ENCODE data around the gene GPR35.

Gene GPR35

DNA sequence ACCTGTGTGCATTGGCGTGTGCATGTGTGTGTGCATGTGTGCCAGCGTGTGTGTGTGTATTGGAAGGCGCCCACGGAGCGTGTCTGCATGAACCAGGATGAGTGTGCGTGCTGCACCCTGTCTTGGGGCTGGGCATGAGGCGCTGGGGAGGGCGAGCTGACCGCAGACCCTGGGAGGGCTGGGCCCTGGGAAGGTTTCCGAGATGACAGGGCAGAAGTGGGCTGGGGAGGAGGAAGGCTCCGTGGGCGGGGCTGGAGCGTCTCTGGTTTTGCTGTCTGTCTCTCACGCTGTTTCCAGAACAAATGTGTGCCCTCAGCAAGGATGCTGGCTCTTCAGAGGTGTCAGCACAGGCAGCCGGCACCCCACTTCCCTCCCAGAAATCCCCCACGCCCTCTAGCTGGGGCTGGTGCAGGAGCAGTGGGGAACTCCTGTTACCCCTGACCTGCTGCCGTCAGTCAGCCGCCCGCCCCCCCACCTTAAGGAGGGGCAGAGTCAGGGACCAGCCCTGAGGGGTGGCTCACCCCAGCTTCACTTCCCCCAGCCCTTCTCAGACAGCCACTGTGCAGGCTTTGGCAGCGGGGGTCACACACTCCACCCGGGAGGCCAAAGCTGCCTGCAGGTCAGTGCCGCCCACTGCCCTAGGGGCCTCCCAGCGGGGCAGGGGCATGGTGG lies at the start of gene GPR35:
TSS of gene GPR35 (plus strand) at position 531 of the 672 bp plus-strand sequence. CDS start 4,473 bp downstream, outside the sequence.
- peak; percentile 73 for DNase-seq (ENCODE audit: low read depth)

GRCh38 chr2:240576036-240576435 lies 49.2 kb upstream of the GPR35 start:
- DNase-seq (ENCODE audit: low read depth), result no peak

DNA sequence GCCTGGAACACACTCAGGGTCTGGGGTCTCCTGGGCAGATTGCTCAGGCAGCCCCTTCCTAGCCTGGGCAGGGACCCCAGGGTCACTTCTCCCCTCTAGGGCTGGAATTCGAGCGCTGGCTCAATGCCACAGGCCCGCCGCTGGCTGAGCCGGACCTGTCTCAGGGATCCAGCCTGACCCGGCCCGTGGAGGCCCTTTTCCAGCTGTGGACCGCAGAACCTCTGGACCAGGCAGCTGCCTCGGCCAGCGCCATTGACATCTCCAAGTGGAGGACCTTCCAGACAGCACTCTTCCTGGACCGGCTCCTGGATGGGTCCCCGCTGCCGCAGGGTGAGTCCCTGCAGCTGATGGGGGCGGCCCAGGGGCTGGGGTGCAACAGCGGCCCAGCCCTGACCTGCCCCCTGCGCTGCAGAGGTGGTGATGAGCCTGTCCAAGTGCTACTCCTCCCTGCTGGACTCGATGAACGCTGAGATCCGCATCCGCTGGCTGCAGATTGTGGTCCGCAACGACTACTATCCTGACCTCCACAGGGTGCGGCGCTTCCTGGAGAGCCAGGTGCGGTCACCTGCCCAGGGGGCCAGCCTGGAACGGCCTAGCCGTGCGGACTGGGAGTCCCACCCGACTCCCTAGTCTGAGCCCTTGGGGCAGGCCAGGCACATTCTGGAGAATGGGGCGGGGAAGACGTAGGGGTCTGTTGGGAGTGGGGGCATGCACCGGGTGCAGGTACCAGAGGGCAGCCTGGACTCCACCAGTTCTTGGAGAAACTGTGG lies 48.7 kb upstream of the GPR35 start:
- no peak for DNase-seq (ENCODE audit: low read depth)

GRCh38 chr2:240577281-240578109 lies 47.8 kb upstream of the GPR35 start:
- DNase-seq (ENCODE audit: low read depth), result no peak

DNA sequence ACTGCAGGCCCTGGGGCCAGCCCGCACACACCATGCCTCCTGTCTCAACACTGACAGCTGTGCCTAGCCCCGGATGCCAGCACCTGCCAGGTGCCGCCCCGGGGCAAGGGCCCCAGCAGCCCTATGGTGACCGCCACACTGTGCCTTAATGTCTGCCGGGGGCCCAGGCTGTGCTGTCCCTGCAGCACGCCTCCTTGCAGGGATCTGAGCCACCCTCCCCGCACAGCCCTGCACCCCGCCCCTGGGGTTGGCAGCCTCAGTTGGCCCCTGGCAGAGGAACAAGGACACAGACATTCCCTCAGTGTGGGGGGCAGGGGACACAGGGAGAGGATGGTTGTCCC lies 47.2 kb upstream of the GPR35 start:
- DNase-seq (ENCODE audit: low read depth), result no peak

- DNase-seq (ENCODE audit: low read depth), result no peak
Observed at GRCh38 chr2:240578488-240578887, 46.8 kb upstream of the GPR35 start.

GRCh38 chr2:240579071-240579762 lies 46.1 kb upstream of the GPR35 start:
- no peak for DNase-seq (ENCODE audit: low read depth)

- DNase-seq (ENCODE audit: low read depth), result peak; percentile 92
Observed at GRCh38 chr2:240579771-240580614, 45.3 kb upstream of the GPR35 start.

DNA sequence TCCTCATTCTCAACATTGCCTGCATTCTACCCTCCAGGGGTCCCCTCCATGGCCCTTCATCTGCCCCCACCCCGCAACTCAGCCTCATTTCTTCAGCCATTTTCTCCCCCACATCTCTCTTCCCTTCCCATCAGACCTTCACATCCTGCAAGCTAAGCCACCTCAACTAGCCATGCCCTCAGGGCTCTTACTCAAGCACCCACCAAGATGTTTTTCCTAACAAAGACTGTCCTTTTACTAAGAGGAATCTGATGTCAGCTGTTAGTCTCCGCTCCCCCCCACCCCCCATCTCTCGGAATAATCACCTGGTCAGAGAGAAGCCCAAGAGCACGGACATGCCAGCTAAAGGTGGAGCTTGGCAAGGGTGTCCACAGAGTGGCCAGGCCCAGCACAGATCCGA lies 43.5 kb upstream of the GPR35 start:
- DNase-seq (ENCODE audit: low read depth), result peak; percentile 78

DNA sequence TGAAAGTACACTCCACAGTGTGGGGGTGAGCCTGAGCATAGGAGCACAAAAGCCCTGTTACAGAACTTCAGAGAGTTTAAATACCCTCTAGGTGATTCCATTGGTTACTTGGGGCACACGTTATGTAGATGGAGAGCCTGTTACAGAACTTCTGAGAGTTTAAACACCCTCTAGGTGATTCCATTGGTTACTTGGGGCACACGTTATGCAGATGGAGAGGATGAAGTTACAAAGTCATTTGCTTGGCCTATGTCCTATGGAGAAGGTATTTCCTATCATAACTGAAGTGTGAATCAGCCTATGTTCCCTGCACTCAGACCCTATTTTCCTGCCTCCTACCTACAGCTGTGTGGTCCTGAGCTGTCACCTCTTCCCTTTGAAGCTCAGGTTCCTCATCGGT lies 42.5 kb upstream of the GPR35 start:
- DNase-seq (ENCODE audit: low read depth), result peak; percentile 65

GRCh38 chr2:240583774-240584173 lies 41.5 kb upstream of the GPR35 start:
- no peak for DNase-seq (ENCODE audit: low read depth)

DNA sequence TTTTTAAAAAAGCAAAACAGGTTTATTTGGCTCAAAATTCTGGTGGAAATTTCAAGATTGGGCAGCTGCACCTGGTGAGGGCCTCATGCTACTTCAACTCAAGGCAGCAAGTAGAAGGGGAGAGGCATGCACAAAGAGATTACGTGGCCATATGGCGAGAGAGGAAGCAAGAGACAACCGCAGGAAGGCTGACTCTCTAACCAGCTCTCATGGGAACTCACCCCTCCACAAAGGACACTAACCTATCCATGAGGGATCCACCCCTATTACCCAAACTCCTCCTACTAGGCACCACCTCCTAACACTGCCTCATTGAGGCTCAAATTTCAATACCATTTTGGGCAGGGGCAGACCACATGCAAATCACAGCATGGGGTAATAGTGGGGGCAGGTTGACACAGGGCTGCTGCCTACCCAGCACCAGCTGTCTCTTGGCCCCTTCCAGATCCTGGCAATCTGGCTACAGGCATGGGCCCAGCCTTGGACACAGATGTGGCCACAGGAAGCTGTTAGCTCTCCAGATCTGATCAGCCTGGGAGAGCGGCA lies 40.7 kb upstream of the GPR35 start:
- DNase-seq (ENCODE audit: low read depth), result peak; percentile 21

DNA sequence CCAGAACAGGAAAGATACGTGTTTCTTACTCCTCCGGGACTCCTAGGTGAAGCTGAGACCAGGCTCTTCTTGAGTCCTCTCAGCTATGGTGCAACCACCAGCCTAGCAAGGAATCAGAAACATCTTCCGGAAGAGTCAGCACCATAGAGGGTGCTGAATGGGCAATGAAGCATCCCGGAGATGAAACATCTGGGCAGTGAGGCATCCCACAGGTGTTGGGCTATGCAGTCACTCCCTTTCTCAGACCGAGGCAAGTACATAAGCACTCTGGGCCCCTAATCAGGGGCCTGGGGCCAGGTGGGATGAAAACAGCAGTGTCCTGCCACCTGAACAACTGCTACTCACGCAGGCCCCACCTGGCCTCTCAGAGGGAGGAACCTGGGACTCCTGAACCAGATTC lies 40.2 kb upstream of the GPR35 start:
- no peak for DNase-seq (ENCODE audit: low read depth)

GRCh38 chr2:240585681-240586197 lies 39.5 kb upstream of the GPR35 start:
- DNase-seq (ENCODE audit: low read depth), result no peak

DNA sequence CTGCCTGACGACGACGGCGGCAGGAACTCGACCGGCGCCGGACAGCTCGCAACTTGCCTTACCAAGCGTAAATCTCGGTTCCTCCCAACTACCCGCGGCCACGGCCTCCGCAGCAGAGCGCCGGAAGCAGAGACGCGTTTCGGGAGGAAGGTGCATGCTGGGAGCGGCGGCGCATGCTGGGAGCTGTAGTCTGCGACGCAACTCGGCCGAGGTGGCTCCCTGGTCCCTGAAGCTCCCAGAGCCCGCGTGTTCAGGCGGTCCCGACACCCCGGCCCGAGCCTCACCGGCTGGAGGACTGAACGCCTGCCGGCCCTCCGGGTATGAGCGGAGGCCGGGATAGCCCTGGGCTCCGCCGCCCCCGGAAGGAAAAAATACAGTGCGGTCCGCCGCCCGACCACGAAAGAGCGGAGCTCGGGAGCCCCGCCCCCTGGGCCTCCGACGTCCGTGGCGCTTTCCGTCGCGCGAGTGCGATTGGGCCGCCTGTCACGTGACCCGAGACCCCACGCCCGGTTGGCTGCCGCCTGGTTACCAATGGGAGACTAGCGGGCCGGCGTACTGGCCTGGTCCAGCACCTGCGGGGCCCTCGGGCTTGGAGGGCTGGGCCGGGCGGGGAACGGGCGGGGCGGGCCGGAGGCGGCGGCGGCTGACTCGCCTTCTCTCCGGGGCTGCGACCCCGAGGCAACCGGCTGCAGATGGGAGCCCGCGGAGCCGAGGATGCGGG lies 38.9 kb upstream of the GPR35 start, which contains the start of gene CAPN10:
TSS of gene CAPN10 (plus strand) at position 537 of the 721 bp plus-strand sequence. CDS start at position 715, 178 bp downstream.
- DNase-seq (ENCODE audit: low read depth), result peak; percentile 97

- peak; percentile 58 for DNase-seq (ENCODE audit: low read depth)
Observed at GRCh38 chr2:240586919-240587800, 38.1 kb upstream of the GPR35 start.

- DNase-seq (ENCODE audit: low read depth), result no peak
Observed at GRCh38 chr2:240588006-240588655, 37.1 kb upstream of the GPR35 start.

GRCh38 chr2:240588669-240589068 lies 36.6 kb upstream of the GPR35 start:
- DNase-seq (ENCODE audit: low read depth), result no peak
